ENCODE measurements around the gene XRCC3.

XRCC3 gene

GRCh38 chr14:103738701-103739451 is 23.6 kb upstream of the XRCC3 start:
- no peak for DNase-seq (ENCODE audit: low spot score)

- DNase-seq (ENCODE audit: low spot score) = no peak
These were observed 22.9 kb upstream of the XRCC3 start for GRCh38 chr14:103738166-103738565.

GRCh38 chr14:103737432-103738045 is 22.3 kb upstream of the XRCC3 start:
- no peak for DNase-seq (ENCODE audit: low spot score)

- DNase-seq (ENCODE audit: low spot score) = no peak
These were observed 21.5 kb upstream of the XRCC3 start for GRCh38 chr14:103736546-103737431.

- no peak for DNase-seq (ENCODE audit: low spot score)
These were observed 20.7 kb upstream of the XRCC3 start for GRCh38 chr14:103735815-103736545.

GRCh38 chr14:103735439-103735814 is 20.2 kb upstream of the XRCC3 start:
- DNase-seq (ENCODE audit: low spot score) = no peak

GRCh38 chr14:103735022-103735421 is 19.8 kb upstream of the XRCC3 start:
- no peak for DNase-seq (ENCODE audit: low spot score)

- DNase-seq (ENCODE audit: low spot score) = no peak
These were observed 19.0 kb upstream of the XRCC3 start for GRCh38 chr14:103734081-103734888.

- no peak for DNase-seq (ENCODE audit: low spot score)
These were observed 18.4 kb upstream of the XRCC3 start for GRCh38 chr14:103733651-103734050.

- DNase-seq (ENCODE audit: low spot score) = no peak
These were observed 17.8 kb upstream of the XRCC3 start for GRCh38 chr14:103732868-103733620.

GRCh38 chr14:103731916-103732867 is 16.9 kb upstream of the XRCC3 start:
- no peak for DNase-seq (ENCODE audit: low spot score)

- DNase-seq (ENCODE audit: low spot score) = no peak
These were observed 16.2 kb upstream of the XRCC3 start for GRCh38 chr14:103731481-103731880.

- DNase-seq (ENCODE audit: low spot score) = no peak
These were observed 15.3 kb upstream of the XRCC3 start for GRCh38 chr14:103730490-103731035.

GRCh38 chr14:103729496-103730448 is 14.5 kb upstream of the XRCC3 start:
- DNase-seq (ENCODE audit: low spot score) = no peak

GRCh38 chr14:103728721-103729120 is 13.5 kb upstream of the XRCC3 start:
- DNase-seq (ENCODE audit: low spot score) = no peak

- DNase-seq (ENCODE audit: low spot score) = no peak
These were observed 12.9 kb upstream of the XRCC3 start for GRCh38 chr14:103728141-103728540.

GRCh38 chr14:103727313-103727980 is 12.2 kb upstream of the XRCC3 start:
- DNase-seq (ENCODE audit: low spot score) = no peak
